RPMI8226 (cell line): ENCODE measurements around the gene ZNF512B.

Experiments used
- DNase-seq: peaks from one replicate; pipeline ENCODE4 v3.0.0-alpha.2; 2015

Gene ZNF512B

GRCh38 chr20:63945921-63946920 is 23.5 kb downstream of the ZNF512B start:
- no peak for DNase-seq

- no peak for DNase-seq
Observed at GRCh38 chr20:63945031-63945658, 24.6 kb downstream of the ZNF512B start.

DNA sequence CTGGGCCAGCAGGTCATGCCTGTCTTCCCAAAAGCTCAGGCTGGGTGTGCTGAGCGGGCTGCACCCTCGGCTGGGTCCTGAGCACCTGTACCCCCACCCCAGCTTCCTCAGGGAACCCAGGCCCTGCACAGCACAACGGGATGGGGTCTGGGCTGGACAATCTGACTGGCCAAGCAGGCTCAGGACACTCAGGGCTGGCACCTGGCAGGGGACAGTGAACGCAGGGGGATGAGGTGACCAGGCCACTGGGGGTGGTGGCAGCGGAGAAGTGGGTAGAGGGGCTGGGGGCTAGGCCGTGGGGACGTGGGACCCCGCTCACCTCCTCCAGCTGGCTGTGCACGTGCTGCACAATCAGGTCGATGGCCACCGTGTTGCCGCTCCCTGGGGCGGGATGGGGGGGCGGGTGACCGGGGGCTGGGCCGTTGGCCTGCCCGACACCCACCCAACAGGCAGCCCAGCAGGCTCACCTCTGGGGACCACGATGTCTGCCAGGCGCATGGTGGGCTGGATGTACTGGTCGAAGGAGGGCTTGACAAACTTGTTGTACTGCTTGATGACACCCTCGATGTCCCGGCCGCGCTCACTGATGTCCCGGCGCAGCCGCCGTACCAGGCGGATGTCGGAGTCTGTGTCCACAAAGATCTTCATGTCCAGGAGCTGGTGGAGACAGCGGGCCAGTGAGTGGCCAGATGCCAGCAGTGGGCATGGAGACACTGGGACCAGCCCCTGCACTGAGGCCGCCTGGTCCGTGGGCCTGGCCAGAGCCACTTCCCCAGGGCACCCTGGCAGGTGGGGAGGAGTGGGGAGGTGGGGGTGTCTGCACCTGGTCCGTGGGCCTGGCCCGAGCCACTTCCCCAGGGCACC is 25.4 kb downstream of the ZNF512B start:
- DNase-seq = no peak

- DNase-seq = no peak
Observed at GRCh38 chr20:63943808-63944077, 26.0 kb downstream of the ZNF512B start.

DNA sequence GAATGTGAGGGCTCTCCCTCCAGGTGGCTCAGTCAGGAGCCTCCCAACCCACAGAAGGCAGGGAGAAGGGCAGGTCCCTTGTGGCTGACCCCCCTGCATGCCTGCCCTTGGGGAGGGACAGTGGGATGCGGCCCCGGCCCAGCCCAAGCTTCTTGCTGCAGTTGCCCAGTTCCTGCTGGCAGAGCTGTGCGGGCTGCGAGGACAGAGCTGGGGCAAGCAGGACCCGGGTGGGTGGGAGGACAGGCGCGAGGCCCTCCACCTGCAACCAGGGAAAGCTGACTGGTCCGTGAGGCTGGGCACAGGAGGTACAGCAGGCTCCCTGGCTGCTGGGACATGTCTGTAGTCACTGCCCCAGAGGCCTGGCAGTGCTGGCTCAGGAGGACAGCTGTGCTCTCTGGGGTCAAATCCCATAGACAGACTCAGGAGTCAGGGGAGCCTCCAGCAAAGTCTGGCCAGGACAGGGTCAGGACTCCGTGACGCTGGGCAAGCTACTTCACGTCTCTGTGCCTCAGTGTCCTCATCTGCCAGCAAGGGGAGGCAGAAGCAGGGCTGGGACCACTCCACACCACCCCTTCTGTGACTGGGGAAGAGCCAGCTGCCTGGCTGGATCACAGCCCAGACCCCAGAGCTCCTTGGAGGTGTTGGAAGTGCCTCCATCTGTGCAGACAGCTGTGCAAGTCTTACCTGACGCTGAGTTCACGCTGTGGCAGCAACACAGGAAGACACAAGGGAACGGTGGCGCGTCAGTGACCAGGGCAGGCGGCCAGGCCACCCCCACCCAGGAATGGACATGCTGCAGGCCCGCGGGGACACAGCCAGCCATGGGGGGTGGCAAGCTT is 26.5 kb downstream of the ZNF512B start:
- DNase-seq = no peak

- DNase-seq = no peak
Observed at GRCh38 chr20:63942250-63942951, 27.3 kb downstream of the ZNF512B start.

DNA sequence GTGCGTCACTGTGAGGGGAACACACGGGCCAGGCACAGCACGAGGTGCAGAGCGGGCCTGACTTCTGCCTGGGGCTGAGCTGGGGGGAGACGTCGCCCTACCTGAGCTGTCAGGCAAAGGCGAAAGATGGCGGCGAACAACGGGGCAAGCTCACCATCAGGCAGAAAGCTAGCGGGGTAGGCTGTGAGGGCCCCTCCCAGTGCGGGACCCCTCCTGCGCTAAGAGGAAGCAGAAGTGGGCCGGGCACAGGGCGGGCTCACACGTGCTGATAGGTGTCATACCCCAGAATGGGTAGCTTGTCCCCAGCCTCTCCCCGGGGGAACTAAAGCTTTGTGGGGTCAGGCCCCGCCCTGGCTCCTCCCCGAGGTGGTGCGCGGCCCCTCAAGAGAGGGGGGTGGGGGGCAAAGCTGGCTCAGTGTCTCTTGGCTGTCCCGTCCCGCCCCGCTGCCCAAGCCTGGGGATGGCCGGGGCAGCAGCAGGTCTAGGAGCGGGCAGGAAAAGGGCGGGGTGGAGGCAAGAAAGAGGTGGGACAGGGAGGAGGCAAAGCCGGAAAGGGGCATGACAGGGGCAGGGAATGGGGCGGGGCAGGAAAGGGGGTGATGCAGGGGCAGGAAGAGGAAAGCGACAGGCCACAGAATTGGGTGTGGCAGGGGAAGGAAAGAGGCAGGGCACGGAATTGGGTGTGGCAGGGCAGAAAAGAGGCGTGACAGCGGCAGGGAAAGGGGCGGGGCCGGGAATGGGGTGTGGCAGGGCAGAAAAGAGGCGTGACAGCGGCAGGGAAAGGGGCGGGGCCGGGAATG is 28.2 kb downstream of the ZNF512B start:
- no peak for DNase-seq

DNA sequence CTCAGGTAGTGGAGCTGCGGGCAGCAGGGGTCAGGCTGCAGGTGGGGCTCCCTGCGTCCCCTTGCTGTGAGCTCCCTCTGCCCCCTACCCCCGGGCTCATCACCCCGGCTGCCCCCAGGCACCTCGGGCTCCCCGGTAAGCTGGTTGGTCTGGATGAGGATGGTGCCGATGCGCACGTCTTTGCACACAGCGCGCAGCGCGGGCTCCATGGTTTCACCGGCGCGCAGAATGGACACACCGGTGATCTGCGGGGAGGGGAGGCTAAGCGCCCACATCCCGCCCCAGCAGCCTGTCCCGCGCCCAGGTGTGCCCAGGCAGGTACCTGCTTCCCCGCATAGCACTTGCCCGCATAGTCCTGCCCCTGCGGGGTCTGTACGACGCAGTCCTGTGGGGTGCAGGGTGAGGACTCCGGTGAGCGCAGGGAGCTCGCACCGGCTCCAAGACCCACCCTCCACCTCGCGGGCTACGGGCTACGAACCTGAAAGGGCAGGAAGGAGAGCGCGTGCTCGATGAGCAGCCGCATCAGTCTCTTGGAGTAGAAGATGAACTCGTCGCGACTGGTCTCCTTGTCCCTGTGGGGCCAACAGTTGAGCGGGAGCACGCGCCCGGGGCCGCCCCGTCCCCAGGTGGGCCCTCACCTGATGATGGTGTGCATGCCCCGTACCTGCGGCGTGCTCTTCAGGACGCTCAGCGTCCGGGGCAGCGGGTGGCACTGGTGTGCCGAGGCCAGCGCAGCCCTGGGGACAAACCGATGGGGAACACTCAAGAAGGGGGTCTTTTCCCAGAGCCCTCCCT is 29.1 kb downstream of the ZNF512B start:
- DNase-seq = no peak

DNA sequence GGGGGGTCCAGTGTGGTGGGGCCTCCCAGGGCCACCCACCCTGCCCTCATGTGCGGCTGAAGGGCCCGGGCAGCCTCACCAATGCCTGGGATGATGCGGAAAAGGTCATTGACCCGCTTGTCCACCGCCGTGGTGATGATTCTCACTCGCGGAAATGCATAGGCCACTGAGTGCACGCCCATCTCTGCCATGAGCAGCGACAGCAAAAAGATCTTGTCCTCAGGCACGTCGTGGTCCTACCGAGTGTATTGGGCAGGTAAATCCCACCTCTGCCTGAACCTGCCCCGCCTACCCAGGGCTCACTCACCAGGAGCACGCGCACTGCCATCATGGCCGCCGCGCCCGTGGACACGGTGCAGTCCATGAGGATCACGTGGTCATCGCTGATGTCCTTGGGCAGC is 29.7 kb downstream of the ZNF512B start:
- no peak for DNase-seq

DNA sequence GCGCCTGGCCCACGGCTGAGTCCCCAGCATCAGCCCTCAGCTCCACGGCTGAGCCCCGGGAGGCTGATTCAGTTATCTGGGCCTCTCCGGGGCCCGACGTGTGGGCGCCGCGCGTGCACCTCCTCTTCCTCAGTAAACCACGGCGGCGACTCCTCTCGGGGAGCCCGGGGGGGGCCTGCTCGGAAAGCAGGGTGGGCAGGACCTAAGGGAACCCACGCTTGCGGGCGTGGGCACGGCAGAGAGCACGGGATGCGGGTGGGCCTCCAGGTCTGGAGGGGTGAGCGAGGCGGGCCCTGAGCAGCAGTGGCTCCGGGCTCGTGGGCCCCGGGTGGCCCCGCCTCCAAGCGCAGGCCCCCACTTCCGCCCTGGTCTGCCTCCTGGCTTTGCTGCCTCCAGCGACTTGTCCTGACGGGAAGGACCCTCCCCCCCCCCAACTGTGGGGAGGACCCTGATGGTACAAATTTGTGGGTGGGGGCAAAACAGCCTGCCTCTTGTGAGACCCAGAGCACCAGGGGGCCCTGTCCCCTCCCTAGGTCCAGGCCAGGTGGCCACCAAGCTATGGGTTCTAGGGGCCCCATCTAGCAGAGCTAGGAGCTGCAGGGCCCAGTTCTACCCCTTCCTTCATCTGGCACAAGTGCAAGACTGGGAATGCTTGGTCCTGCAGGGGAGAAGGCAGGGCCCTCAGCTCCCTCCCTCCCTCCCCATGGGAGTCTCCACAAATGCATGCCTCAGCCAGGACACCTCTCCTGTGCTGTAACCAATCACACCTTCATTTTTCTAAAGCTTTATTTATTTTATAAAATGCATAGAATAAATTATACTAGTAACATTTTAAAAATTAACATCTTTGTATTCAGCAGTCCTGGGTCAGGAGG is 30.4 kb downstream of the ZNF512B start:
- no peak for DNase-seq

GRCh38 chr20:63937596-63937995 is 32.1 kb downstream of the ZNF512B start:
- no peak for DNase-seq

- no peak for DNase-seq
Observed at GRCh38 chr20:63935447-63935846, 34.3 kb downstream of the ZNF512B start.

- DNase-seq = no peak
Observed at GRCh38 chr20:63934271-63935068, 35.3 kb downstream of the ZNF512B start.

- DNase-seq = no peak
Observed at GRCh38 chr20:63933646-63934045, 36.1 kb downstream of the ZNF512B start.

DNA sequence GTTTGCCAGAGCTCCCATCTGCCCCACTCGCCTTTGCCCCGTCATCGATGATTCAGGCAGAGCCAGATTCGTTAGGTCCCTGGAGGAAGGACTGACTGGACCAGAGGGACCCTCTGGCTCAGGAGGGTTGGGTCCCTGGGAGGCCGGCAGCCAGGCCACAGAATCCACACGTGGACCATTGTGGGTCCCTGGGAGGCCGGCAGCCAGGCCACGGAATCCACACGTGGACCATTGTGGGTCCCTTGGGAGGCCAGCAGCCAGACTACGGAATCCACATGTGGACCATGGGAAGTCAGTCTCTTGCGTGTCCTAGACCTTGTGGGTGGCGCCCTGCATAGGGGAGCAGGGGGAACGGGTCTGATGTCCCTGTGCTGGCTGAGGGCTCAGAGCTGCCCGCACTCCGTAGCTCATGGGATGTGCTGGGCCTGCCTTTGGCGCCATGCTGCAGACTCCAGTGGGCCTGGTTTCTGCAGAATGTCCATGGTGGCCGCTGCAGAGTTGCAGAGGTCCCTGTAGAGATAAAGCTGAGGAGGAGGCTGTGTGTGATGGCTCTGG is 37.0 kb downstream of the ZNF512B start:
- DNase-seq = no peak

- no peak for DNase-seq
Observed at GRCh38 chr20:63931735-63932134, 38.0 kb downstream of the ZNF512B start.

- DNase-seq = no peak
Observed at GRCh38 chr20:63930971-63931553, 38.7 kb downstream of the ZNF512B start.
